Measurements from ENCODE around the gene UGGT2. TPM values are rescaled to one million over a fixed set of nuclear protein-coding genes. Genes with fewer than 3 reads are reported as not detected.

UGGT2 gene
- total RNA-seq, 2 donors from 2014 or later: 21.1 to 26.1 TPM

GRCh38 chr13:95920485-95920884 lies 132.7 kb downstream of the UGGT2 start:
- Histone ChIP-seq H3K9me3 (no peaks in the 10 kb centered on the region), H3K27me3 (replicated peaks; ENCODE audit: insufficient read depth) (no peaks in the 10 kb centered on the region), H3K4me3 (no peak overlapping the region), H3K36me3 (no peaks in the 10 kb centered on the region), H3K27ac (no peak overlapping the region), H3K4me1 (replicated peaks) (no peaks in the 10 kb centered on the region)
- TF ChIP-seq CTCF (IDR thresholded peaks at IDR 0.05): no peak
- TF ChIP-seq POLR2A (IDR thresholded peaks at IDR 0.05): no peak
- TF ChIP-seq POLR2AphosphoS5 (IDR thresholded peaks at IDR 0.05): no peak
- DNase-seq (ENCODE audit: low spot score): no peak
- 22% methylated on average over 4 of the region's 4 CpGs for WGBS
- intact Hi-C loops (cut with DNase I): no loop called here

- DNase-seq (ENCODE audit: low spot score): no peak
- Histone ChIP-seq H3K27me3 (replicated peaks; ENCODE audit: insufficient read depth) (no peaks in the 10 kb centered on the region), H3K4me3 (no peak overlapping the region), H3K36me3 (no peaks in the 10 kb centered on the region), H3K9me3 (no peaks in the 10 kb centered on the region), H3K27ac (no peak overlapping the region), H3K4me1 (replicated peaks) (no peaks in the 10 kb centered on the region)
- intact Hi-C loops (cut with DNase I): no loop called here
- TF ChIP-seq POLR2A (IDR thresholded peaks at IDR 0.05) (no peak), POLR2AphosphoS5 (IDR thresholded peaks at IDR 0.05) (no peak), CTCF (IDR thresholded peaks at IDR 0.05) (no peak)
- 67% methylated on average over 2 of the region's 2 CpGs for WGBS
Observed at GRCh38 chr13:95918860-95919259, 134.3 kb downstream of the UGGT2 start.

GRCh38 chr13:95914991-95915501 lies 138.2 kb downstream of the UGGT2 start:
- H3K4me3 ChIP-seq: no peak overlapping the region
- no peak for TF ChIP-seq CTCF (IDR thresholded peaks at IDR 0.05)
- TF ChIP-seq POLR2AphosphoS5 (IDR thresholded peaks at IDR 0.05): no peak
- no peak for TF ChIP-seq POLR2A (IDR thresholded peaks at IDR 0.05)

GRCh38 chr13:95906999-95907398 lies 146.2 kb downstream of the UGGT2 start:
- Histone ChIP-seq H3K4me1 (replicated peaks) (no peaks in the 10 kb centered on the region), H3K36me3 (no peaks in the 10 kb centered on the region), H3K27me3 (replicated peaks; ENCODE audit: insufficient read depth) (no peaks in the 10 kb centered on the region), H3K9me3 (no peaks in the 10 kb centered on the region), H3K4me3 (no peak overlapping the region), H3K27ac (no peak overlapping the region)
- TF ChIP-seq POLR2A (IDR thresholded peaks at IDR 0.05) (no peak), POLR2AphosphoS5 (IDR thresholded peaks at IDR 0.05) (no peak), CTCF (IDR thresholded peaks at IDR 0.05) (no peak)
- intact Hi-C loops (cut with DNase I): no loop called here
- DNase-seq (ENCODE audit: low spot score): no peak
- WGBS: 94% methylated on average over 11 of the region's 12 CpGs

More at GRCh38 chr13:95914991-95915501, 138.2 kb downstream of the UGGT2 start:
- H3K4me1 ChIP-seq (replicated peaks): no peaks in the 10 kb centered on the region
- no peaks in the 10 kb centered on the region for H3K27me3 ChIP-seq (replicated peaks; ENCODE audit: insufficient read depth)
- no peak for DNase-seq (ENCODE audit: low spot score)
- intact Hi-C loops (cut with DNase I): no loop called here
- H3K36me3 ChIP-seq: no peaks in the 10 kb centered on the region
- no peak overlapping the region for H3K27ac ChIP-seq
- H3K9me3 ChIP-seq: no peaks in the 10 kb centered on the region
- WGBS: 95% methylated on average over 2 of the region's 2 CpGs

- H3K4me1 ChIP-seq (replicated peaks): no peaks in the 10 kb centered on the region
- intact Hi-C loops (cut with DNase I): no loop called here
- no peak for DNase-seq (ENCODE audit: low spot score)
Observed at GRCh38 chr13:95903569-95903968, 149.6 kb downstream of the UGGT2 start.

More at GRCh38 chr13:95903569-95903968, 149.6 kb downstream of the UGGT2 start:
- whole genome bisulfite sequencing: 89% methylated on average over 1 of the region's 1 CpG
- Histone ChIP-seq H3K4me3 (no peak overlapping the region), H3K27me3 (replicated peaks; ENCODE audit: insufficient read depth) (no peaks in the 10 kb centered on the region), H3K9me3 (no peaks in the 10 kb centered on the region), H3K27ac (no peak overlapping the region), H3K36me3 (no peaks in the 10 kb centered on the region)
- TF ChIP-seq POLR2A (IDR thresholded peaks at IDR 0.05) (no peak), CTCF (IDR thresholded peaks at IDR 0.05) (no peak), POLR2AphosphoS5 (IDR thresholded peaks at IDR 0.05) (no peak)

All from prostate gland (tissue), 2 donors.